Effector memory CD4-positive, alpha-beta T cell (primary cell): ENCODE results near the gene C6orf58.

ENCODE experiments used
- DNase-seq, 3 donors: peaks; one replicate each; pipeline ENCODE4 v3.0.0-alpha.2; 2020
- H3K27ac ChIP-seq: 2 replicates; pipeline ENCODE4 v1.7.0; 2013; ENCODE audit warnings: mild to moderate bottlenecking, low read length, moderate library complexity; ENCODE audit not compliant: insufficient read depth, poor library complexity, severe bottlenecking
- H3K27me3 ChIP-seq: replicated peaks from 2 replicates; pipeline ENCODE4 v1.7.0; 2013; ENCODE audit warnings: mild to moderate bottlenecking, low read length; ENCODE audit not compliant: insufficient read depth, control insufficient read depth, poor library complexity, severe bottlenecking
- H3K36me3 ChIP-seq: 2 replicates; pipeline ENCODE4 v1.7.0; 2013; ENCODE audit warnings: mild to moderate bottlenecking, low read length, moderate library complexity; ENCODE audit not compliant: control insufficient read depth, insufficient read depth
- H3K4me1 ChIP-seq: 2 replicates; pipeline ENCODE4 v1.7.0; 2013; ENCODE audit warnings: low read length, mild to moderate bottlenecking; ENCODE audit not compliant: control insufficient read depth, insufficient read depth, poor library complexity, severe bottlenecking
- H3K4me3 ChIP-seq: 2 replicates; pipeline ENCODE4 v1.7.0; 2013; ENCODE audit warnings: low read length, low read depth, mild to moderate bottlenecking; ENCODE audit not compliant: insufficient read depth, poor library complexity, severe bottlenecking
- H3K9me3 ChIP-seq: 2 replicates; pipeline ENCODE4 v1.7.0; 2013; ENCODE audit warnings: mild to moderate bottlenecking, low read length, moderate library complexity; ENCODE audit not compliant: control insufficient read depth

The C6orf58 gene

DNA sequence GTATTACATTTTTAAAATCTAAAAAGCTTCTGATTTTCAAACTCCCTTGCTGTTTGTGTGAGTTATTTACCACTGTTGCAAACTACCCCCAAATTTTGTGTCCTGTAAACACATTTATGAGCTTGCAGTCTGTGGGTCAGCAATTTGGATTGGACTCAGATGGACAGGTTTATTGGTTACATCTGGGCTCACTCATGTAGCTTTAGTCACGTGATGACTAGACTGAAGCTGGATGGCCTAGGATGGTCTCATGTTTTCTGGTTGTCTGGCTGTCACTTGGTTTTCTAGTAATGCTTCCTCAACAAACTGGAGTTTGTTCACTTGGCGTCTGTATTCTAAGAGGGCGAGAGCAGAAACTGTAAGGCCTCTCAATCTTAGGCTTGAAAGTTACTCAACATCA, 12.2 kb upstream of the C6orf58 start:
- Histone ChIP-seq H3K27ac (no peak overlapping the region), H3K4me1 (no peaks in the 10 kb centered on the region), H3K9me3 (no peaks in the 10 kb centered on the region), H3K4me3 (no peak overlapping the region), H3K27me3 (no peaks in the 10 kb centered on the region), H3K36me3 (no peaks in the 10 kb centered on the region)
- no peak for DNase-seq

DNA sequence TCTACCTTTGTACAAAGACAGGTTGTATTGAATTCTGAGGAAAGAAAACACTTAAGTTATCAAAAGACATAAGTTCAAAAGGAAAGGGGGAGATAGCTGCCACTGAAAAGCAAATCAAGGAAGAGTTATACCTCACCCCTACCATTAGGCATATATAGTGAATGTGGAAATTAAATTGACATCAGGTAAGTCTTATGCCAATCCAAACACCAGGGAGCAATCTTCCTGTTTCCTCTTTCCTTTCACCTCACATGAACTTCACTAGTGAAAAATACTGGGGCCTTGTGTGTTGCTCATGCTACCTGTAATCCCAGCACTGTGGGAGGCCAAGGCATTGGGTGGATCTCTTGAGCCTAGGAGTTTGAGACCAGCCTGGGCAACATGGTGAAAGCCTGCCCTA, 10.9 kb upstream of the C6orf58 start:
- Histone ChIP-seq H3K27me3 (no peaks in the 10 kb centered on the region), H3K27ac (no peak overlapping the region), H3K9me3 (no peaks in the 10 kb centered on the region), H3K4me3 (no peak overlapping the region), H3K4me1 (no peaks in the 10 kb centered on the region), H3K36me3 (no peaks in the 10 kb centered on the region)
- no peak for DNase-seq

DNA sequence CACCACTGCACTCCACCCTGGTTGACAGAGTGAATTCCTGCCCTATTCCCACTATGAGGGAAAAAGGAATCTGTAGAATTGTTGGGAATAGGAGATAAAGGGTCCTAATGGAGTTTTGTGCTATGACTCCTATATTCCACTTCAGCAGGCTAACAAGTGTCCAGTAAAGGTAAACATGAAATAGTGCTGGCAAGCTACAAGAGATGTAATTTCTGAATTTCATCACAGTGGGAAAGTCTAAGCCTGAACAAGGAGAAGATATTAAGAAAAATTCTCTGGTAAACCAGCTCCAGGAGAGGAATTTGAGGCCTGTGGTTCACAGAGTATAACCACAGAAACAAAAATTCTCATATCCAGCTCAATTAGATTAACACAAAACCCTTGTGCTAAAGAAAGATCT, 10.3 kb upstream of the C6orf58 start:
- Histone ChIP-seq H3K36me3 (no peaks in the 10 kb centered on the region), H3K27me3 (no peaks in the 10 kb centered on the region)
- DNase-seq: no peak

DNA sequence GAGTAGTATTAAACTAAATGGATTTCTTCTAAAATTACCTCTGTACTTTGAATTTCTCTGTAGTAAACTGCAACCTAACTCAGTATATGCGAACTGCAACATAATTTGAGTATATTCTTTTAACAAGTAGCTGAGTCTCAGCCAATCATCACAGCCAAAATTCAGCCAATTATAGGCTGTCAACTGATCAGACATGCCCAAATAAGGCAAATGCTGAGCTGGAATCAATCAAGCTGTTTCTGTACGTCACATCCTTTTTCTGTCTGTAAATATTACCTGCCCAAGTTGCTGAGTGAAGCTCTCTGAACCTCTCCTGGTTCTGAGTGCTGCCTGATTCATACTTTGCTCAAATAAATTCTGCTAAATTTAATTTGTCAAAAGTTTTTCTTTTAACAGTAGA, 9.5 kb upstream of the C6orf58 start:
- Histone ChIP-seq H3K27me3 (no peaks in the 10 kb centered on the region), H3K9me3 (no peaks in the 10 kb centered on the region)
- DNase-seq: no peak

More for the DNA sequence above, 10.3 kb upstream of the C6orf58 start:
- no peak overlapping the region for H3K4me3 ChIP-seq
- H3K27ac ChIP-seq: no peak overlapping the region
- no peaks in the 10 kb centered on the region for H3K4me1 ChIP-seq
- no peaks in the 10 kb centered on the region for H3K9me3 ChIP-seq

DNA sequence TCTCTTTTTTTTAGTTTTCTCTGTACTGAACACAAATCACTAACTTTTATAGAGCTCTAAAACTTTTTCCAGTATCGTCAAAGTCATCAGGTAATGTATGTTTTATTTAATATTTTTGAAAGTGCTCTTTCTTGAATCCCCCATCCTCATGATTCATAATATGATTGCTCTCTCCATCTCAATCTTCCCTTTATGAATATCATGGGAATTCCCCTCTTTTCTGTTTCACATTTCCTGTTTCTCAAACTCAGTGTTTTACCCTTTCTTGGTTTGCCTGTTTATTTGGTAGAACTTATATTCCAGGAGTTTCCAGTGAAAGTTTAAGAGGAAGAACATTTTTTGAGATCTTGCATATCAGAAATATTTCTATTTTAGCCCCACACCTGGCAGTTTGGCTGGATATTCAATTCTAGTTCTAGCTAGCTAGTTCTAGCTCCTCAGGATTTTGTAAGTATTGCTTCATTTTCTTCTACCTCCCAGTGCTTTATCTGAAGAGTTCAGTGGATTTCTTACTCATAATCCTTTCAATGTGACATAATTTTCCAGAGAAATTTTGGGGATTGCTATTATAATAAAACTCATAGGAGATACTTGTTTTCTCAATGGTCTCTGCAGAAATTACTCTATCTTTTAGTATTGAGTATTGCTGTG, 6.1 kb upstream of the C6orf58 start:
- no peak for DNase-seq

More for the DNA sequence above, 9.5 kb upstream of the C6orf58 start:
- Histone ChIP-seq H3K4me1 (no peaks in the 10 kb centered on the region), H3K4me3 (no peak overlapping the region), H3K36me3 (no peaks in the 10 kb centered on the region), H3K27ac (no peak overlapping the region)

DNA sequence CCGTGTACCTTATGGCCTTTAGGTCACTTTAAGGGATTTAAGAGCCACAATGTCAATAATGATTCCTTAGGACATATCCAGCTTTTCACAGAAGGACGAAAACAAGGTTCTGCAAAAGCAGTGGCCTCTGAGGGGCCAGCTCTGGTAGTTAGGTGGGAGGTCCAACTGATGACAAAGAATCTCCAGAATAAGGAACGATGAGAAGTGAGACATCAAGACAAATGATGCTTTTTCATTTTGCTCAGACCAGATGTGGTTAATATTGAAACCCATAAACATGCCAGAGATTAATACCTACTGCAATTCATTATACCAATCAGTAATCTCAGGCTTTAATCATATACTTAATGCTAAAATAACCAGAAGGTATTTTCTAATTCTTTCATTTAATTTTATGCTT, 1.9 kb downstream of the C6orf58 start:
- no peak for DNase-seq

More for the DNA sequence above, 6.1 kb upstream of the C6orf58 start:
- no peaks in the 10 kb centered on the region for H3K27me3 ChIP-seq
- H3K4me1 ChIP-seq: no peaks in the 10 kb centered on the region
- no peaks in the 10 kb centered on the region for H3K9me3 ChIP-seq
- no peaks in the 10 kb centered on the region for H3K36me3 ChIP-seq
- no peak overlapping the region for H3K4me3 ChIP-seq
- no peak overlapping the region for H3K27ac ChIP-seq

DNA sequence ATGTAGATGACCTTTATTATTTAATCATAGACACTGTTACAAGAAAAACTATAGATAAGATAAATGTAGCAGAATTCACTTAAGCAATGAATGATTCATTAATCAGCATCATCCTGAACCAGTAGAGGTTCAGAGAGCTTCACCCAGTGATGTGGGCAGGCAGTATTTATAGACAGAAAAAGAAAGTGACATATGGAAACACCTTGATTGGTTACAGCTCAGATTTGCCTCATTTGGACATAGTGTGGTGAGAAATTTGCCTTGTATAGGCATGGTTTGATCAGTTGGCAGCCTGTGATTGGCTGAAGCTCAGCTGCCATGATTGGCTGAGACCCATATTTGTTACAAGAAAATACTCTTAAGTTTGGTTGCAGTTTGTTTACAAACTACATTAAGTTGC, 4.6 kb downstream of the C6orf58 start:
- no peak overlapping the region for H3K27ac ChIP-seq
- H3K9me3 ChIP-seq: no peaks in the 10 kb centered on the region
- H3K36me3 ChIP-seq: no peaks in the 10 kb centered on the region
- H3K4me1 ChIP-seq: no peaks in the 10 kb centered on the region
- H3K27me3 ChIP-seq: no peaks in the 10 kb centered on the region
- no peak for DNase-seq
- H3K4me3 ChIP-seq: no peak overlapping the region

More for the DNA sequence above, 1.9 kb downstream of the C6orf58 start:
- Histone ChIP-seq H3K27ac (no peak overlapping the region), H3K36me3 (no peaks in the 10 kb centered on the region), H3K27me3 (no peaks in the 10 kb centered on the region), H3K9me3 (no peaks in the 10 kb centered on the region), H3K4me1 (no peaks in the 10 kb centered on the region), H3K4me3 (no peak overlapping the region)

DNA sequence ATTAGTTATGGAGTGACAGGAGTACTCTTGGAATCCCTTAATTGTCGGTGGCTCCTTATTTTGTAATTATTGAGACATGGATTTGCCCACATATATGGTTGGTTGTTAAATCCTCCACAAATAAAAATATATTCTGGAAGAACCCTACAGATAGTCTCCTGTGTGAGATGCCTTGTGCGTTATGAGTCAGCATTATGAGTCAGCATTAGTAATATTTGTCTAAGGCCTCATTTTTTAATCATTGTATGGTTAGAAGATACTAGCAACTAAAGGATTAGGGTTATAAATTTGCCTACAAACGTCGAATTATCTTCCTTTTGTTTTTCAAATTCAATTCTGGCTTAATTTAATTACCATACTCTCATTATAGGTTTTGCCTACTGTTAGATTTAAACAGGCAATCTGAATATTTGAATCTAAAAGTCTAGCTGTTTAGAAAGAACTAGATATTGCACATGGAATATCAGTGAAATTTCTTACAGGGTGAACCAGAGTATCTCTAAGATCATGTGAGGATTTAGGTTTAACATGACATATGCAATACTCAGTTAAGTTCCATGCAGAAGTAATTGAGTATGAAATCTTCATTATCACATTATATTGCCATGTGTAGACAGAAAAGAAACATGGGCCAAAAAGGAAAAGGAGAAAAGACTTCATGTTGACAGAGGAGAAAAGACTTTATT, 5.9 kb downstream of the C6orf58 start:
- DNase-seq: no peak
- H3K36me3 ChIP-seq: no peaks in the 10 kb centered on the region
- H3K27ac ChIP-seq: no peak overlapping the region

DNA sequence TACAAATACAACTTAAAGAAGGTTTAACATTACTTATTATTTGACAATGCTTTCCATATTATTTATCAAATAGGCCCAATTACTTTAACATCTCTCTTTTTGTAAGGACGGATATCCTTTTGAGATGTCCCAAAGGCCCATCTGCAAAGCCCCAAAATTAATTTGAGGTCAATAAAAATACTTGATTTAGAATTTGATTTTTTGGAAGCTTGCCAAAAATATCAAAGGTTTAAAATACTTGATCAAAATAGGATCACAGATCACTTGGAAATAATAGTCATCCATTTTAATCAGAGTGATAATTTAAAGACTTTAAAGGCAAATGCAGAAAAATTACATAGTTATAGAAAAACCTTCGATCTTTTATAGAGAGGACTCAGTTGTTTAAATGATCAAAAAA, 8.1 kb downstream of the C6orf58 start:
- Histone ChIP-seq H3K36me3 (no peaks in the 10 kb centered on the region), H3K9me3 (no peaks in the 10 kb centered on the region), H3K4me1 (no peaks in the 10 kb centered on the region), H3K27me3 (no peaks in the 10 kb centered on the region), H3K4me3 (no peak overlapping the region), H3K27ac (no peak overlapping the region)
- DNase-seq: no peak

More for the DNA sequence above, 5.9 kb downstream of the C6orf58 start:
- H3K4me3 ChIP-seq: no peak overlapping the region
- H3K9me3 ChIP-seq: no peaks in the 10 kb centered on the region
- H3K27me3 ChIP-seq: no peaks in the 10 kb centered on the region
- no peaks in the 10 kb centered on the region for H3K4me1 ChIP-seq

DNA sequence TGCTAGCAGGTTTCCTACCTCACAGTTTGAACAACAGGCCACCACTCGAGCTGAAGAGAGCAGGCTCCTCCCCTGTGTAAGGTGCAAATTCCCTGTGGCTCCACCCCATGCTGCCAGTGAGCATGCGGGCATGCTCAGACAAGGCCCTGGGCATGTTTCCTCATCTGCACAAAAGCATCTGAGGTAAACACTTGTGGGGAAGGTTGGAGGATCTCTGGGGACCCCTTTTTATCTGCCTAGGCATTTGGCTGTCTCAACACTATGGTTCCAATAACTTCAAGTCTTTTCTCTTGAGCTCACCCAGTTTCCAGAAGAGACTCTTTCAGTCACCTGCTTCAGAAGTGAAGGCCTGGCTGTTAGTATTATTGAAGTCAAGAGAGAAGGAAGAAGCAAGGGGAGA, 9.4 kb downstream of the C6orf58 start:
- Histone ChIP-seq H3K27me3 (no peaks in the 10 kb centered on the region), H3K36me3 (no peaks in the 10 kb centered on the region), H3K27ac (no peak overlapping the region), H3K4me3 (no peak overlapping the region), H3K9me3 (no peaks in the 10 kb centered on the region), H3K4me1 (no peaks in the 10 kb centered on the region)
- DNase-seq: no peak
